ENCODE measurements around the gene CLIC2. TPM values are rescaled to one million over a fixed set of nuclear protein-coding genes. Genes with fewer than 3 reads are reported as not detected.

Gene CLIC2
- polyA plus RNA-seq, 3 donors, result 1.3 to 3.4 (median 2.0) TPM

- Histone ChIP-seq H3K36me3 (replicated peaks in 1 of 2; ENCODE audit: control insufficient read depth in 1 of 2, insufficient read depth in 2 of 2, low read length in 2 of 2) (no peaks in the 10 kb centered on the region), H3K4me2 (replicated peaks; ENCODE audit: extremely low read depth, low read length, poor library complexity, severe bottlenecking) (no peak overlapping the region), H3K9ac (ENCODE audit: insufficient read depth, low read length, poor library complexity, severe bottlenecking) (no peak overlapping the region), H2AFZ (ENCODE audit: insufficient read depth, low read depth, low read length, poor library complexity, severe bottlenecking) (no peak overlapping the region), H3K4me1 (ENCODE audit: control insufficient read depth in 1 of 2, insufficient read depth in 2 of 2, low read length in 2 of 2) (peaks cover 9 to 23% of the 10 kb centered on the region in 2 donors), H3K9me3 (replicated peaks in 1 of 2; ENCODE audit: control insufficient read depth in 1 of 2, insufficient read depth in 1 of 2, low read length in 2 of 2) (no peaks in the 10 kb centered on the region), H3K27me3 (ENCODE audit: control insufficient read depth in 2 of 2, insufficient read depth in 2 of 2, low read length in 2 of 2) (no peaks in the 10 kb centered on the region), H4K20me1 (ENCODE audit: insufficient read depth, low read length) (no peaks in the 10 kb centered on the region), H3K79me2 (ENCODE audit: insufficient read depth, low read length) (no peaks in the 10 kb centered on the region), H3K27ac (ENCODE audit: low read depth in 1 of 2, low read length in 2 of 2) (no peak overlapping the region), H3K4me3 (replicated peaks in 1 of 3; ENCODE audit: low read depth in 2 of 3, low read length in 3 of 3) (no peak overlapping the region)
- intact Hi-C loops (cut with micrococcal nuclease), result no loop called here
- DNase-seq, result no peak
- Mint-ChIP-seq H3K27ac (no peak overlapping the region), H3K36me3 (no peaks in the 10 kb centered on the region), H3K27me3 (ENCODE audit: low read depth in 3 of 3) (peaks cover 0 to 2% (median 0%) of the 10 kb centered on the region in 3 donors), H3K9me3 (peaks cover 0 to 7% (median 3%) of the 10 kb centered on the region in 7 donors), H3K4me1 (peaks cover 15% of the 10 kb centered on the region), H3K4me3 (no peak overlapping the region)
- no peak for TF ChIP-seq CTCF (IDR thresholded peaks at IDR 0.05)
- no CpG with 5 or more reads among the region's 1 CpG for WGBS (ENCODE audit: insufficient coverage)
Measured at GRCh38 chrX:155266439-155266838, 68.0 kb downstream of the CLIC2 start.

- intact Hi-C loops (cut with micrococcal nuclease), result no loop called here
- peak; percentile 29 to 70 (median 52) for DNase-seq
- Histone ChIP-seq H2AFZ (ENCODE audit: insufficient read depth, low read depth, low read length, poor library complexity, severe bottlenecking) (peak within 1 kb of the TSS; percentile 80), H3K27me3 (ENCODE audit: control insufficient read depth in 2 of 2, insufficient read depth in 2 of 2, low read length in 2 of 2) (no peaks in the 10 kb centered on the region), H3K4me3 (replicated peaks in 1 of 3; ENCODE audit: low read depth in 2 of 3, low read length in 3 of 3) (peak within 1 kb of the TSS; percentile 3 to 64 (median 21)), H3K4me2 (replicated peaks; ENCODE audit: extremely low read depth, low read length, poor library complexity, severe bottlenecking) (peak within 1 kb of the TSS; percentile 61), H3K79me2 (ENCODE audit: insufficient read depth, low read length) (no peaks in the 10 kb centered on the region), H3K27ac (ENCODE audit: low read depth in 1 of 2, low read length in 2 of 2) (no peak within 1 kb of the TSS), H3K36me3 (replicated peaks in 1 of 2; ENCODE audit: control insufficient read depth in 1 of 2, insufficient read depth in 2 of 2, low read length in 2 of 2) (no peaks in the 10 kb centered on the region), H3K9me3 (replicated peaks in 1 of 2; ENCODE audit: control insufficient read depth in 1 of 2, insufficient read depth in 1 of 2, low read length in 2 of 2) (no peaks in the 10 kb centered on the region), H3K9ac (ENCODE audit: insufficient read depth, low read length, poor library complexity, severe bottlenecking) (no peak within 1 kb of the TSS), H4K20me1 (ENCODE audit: insufficient read depth, low read length) (no peaks in the 10 kb centered on the region), H3K4me1 (ENCODE audit: control insufficient read depth in 1 of 2, insufficient read depth in 2 of 2, low read length in 2 of 2) (peaks cover 9 to 23% of the 10 kb centered on the region in 2 donors)
- 2% methylated on average over 33 of the region's 58 CpGs for whole genome bisulfite sequencing (ENCODE audit: insufficient coverage)
- Mint-ChIP-seq H3K4me1 (peaks cover 15% of the 10 kb centered on the region), H3K9me3 (peaks cover 0 to 2% (median 0%) of the 10 kb centered on the region in 7 donors), H3K27ac (peak within 1 kb of the TSS in 3 of 7 donors; percentile 11 to 42 (median 30)), H3K4me3 (peak within 1 kb of the TSS; percentile 54 to 75), H3K36me3 (no peaks in the 10 kb centered on the region), H3K27me3 (ENCODE audit: low read depth in 3 of 3) (peaks cover 0 to 2% (median 0%) of the 10 kb centered on the region in 3 donors)
- no peak for TF ChIP-seq CTCF (IDR thresholded peaks at IDR 0.05)
Measured at GRCh38 chrX:155263854-155264628, 70.4 kb downstream of the CLIC2 start, which contains the start of gene RAB39B. TSS of gene RAB39B (minus strand) at chrX:155264491. CDS start at chrX:155264288, 203 bp downstream.

Measured in CD14-positive monocyte (primary cell).